Measurements from ENCODE around the gene ABI1. TPM values are rescaled to one million over a fixed set of nuclear protein-coding genes. Genes with fewer than 3 reads are reported as not detected.

The ABI1 gene
- total and polyA plus RNA-seq, 2 donors (not counting 1 experiment from before 2014, with no cell fraction given), result 37.8 to 80.5 TPM

DNA sequence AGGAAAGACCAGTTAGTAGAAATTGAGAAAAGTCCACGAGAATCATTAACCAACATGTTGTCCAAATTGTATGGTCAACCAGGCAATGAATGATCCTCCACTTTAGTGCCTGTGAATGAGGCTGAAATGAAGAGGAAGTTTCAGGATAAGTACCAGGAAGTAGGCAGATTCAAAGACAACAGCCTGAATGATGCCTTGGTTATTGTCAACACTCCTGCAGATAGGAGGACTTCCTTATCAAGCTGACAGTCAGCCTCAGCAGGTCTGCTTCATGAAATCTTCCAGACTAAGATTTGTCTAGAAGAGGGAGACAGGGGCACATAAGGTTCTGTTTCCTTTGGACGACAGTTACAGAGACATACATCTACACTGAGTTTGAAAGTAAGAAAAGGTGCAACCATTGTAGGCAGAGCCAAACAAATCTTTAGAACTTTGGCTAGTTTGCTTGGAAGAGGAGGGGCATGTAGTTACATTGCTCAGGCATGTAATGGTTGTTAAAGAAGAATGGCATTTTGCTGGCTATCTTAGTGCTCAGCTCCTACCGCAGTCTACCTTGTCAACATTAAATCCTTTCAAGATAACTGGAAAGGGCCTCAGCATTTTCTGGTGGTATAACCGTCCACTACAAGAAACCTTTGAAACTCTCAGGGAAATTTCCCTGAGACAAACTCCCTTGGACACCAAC lies 81.4 kb downstream of the ABI1 start:
- no peak overlapping the region for H2AFZ ChIP-seq (ENCODE audit: insufficient read depth, low read depth, low read length, poor library complexity, severe bottlenecking)
- ATAC-seq (ENCODE audit: low read depth) (no peak), DNase-seq (no peak)
- no peak for TF ChIP-seq EZH2 (IDR thresholded peaks at IDR 0.05; ENCODE audit: borderline replicate concordance, insufficient read depth, low read depth, low read length, poor library complexity, severe bottlenecking)
- no peak for TF ChIP-seq CTCF (IDR thresholded peaks at IDR 0.05)
- H3K4me2 ChIP-seq (replicated peaks; ENCODE audit: low read depth, low read length, poor library complexity, severe bottlenecking), result peak overlapping the region; percentile 28
- H3K4me1 ChIP-seq (ENCODE audit: control insufficient read depth in 2 of 2, insufficient read depth in 2 of 2, low read length in 2 of 2), result peaks cover 42 to 56% of the 10 kb centered on the region in 2 donors
- H3K27ac Mint-ChIP-seq, result peak overlapping the region; percentile 80
- ChIA-PET POLR2A (no interaction called here), CTCF (interaction anchor here (0.6 to 2.5 kb wide), 2 partner anchors 78 to 94 kb away, joined by 3 to 7 read pairs; no protein-coding TSS in a partner anchor)
- H4K20me1 ChIP-seq (ENCODE audit: control insufficient read depth, insufficient read depth, low read length, poor library complexity, severe bottlenecking), result peaks cover 66% of the 10 kb centered on the region
- H3K4me1 Mint-ChIP-seq, result peaks cover 79% of the 10 kb centered on the region
- peaks cover 100% of the 10 kb centered on the region for H3K79me2 ChIP-seq (ENCODE audit: control insufficient read depth, insufficient read depth, low read length)
- peaks cover 1 to 12% of the 10 kb centered on the region in 2 experiments for H3K36me3 ChIP-seq (replicated peaks in 1 of 2; ENCODE audit: control extremely low read depth in 1 of 2, control insufficient read depth in 1 of 2, extremely low read depth in 1 of 2, insufficient read depth in 2 of 2, low read length in 1 of 2)
- H3K4me3 ChIP-seq (ENCODE audit: control extremely low read depth in 1 of 5, extremely low read depth in 1 of 5, insufficient read depth in 1 of 5, low read depth in 2 of 5, low read length in 4 of 5), result no peak overlapping the region
- peak overlapping the region; percentile 69 to 81 for H3K27ac ChIP-seq (ENCODE audit: low read length in 2 of 2)
- H3K27me3 Mint-ChIP-seq, result no peaks in the 10 kb centered on the region
- peak overlapping the region; percentile 29 for H3K4me3 Mint-ChIP-seq
- no peaks in the 10 kb centered on the region for H3K9me3 ChIP-seq (ENCODE audit: control extremely low read depth in 1 of 3, control insufficient read depth in 2 of 3, insufficient read depth in 1 of 3, low read length in 2 of 3)
- H3K27me3 ChIP-seq (replicated peaks in 1 of 4; ENCODE audit: control extremely low read depth in 1 of 4, control insufficient read depth in 3 of 4, insufficient read depth in 4 of 4, low read length in 3 of 4), result no peaks in the 10 kb centered on the region
- intact Hi-C loops (cut with micrococcal nuclease), result loop anchor here (5.0 kb wide), 1 partner anchor 38 kb away; no protein-coding TSS in a partner anchor
- WGBS (ENCODE audit: insufficient coverage), result 100% methylated on average over 1 of the region's 4 CpGs
- H3K9me3 Mint-ChIP-seq (ENCODE audit: insufficient read depth), result no peaks in the 10 kb centered on the region
- no peak overlapping the region for H3K9ac ChIP-seq (ENCODE audit: low read length)

GRCh38 chr10:26777686-26778085 lies 83.1 kb downstream of the ABI1 start:
- Histone ChIP-seq H3K36me3 (replicated peaks in 1 of 2; ENCODE audit: control extremely low read depth in 1 of 2, control insufficient read depth in 1 of 2, extremely low read depth in 1 of 2, insufficient read depth in 2 of 2, low read length in 1 of 2) (peaks cover 0 to 12% of the 10 kb centered on the region in 2 experiments), H2AFZ (ENCODE audit: insufficient read depth, low read depth, low read length, poor library complexity, severe bottlenecking) (no peak overlapping the region), H3K4me1 (ENCODE audit: control insufficient read depth in 2 of 2, insufficient read depth in 2 of 2, low read length in 2 of 2) (peaks cover 40 to 57% of the 10 kb centered on the region in 2 donors), H3K9me3 (ENCODE audit: control extremely low read depth in 1 of 3, control insufficient read depth in 2 of 3, insufficient read depth in 1 of 3, low read length in 2 of 3) (no peaks in the 10 kb centered on the region), H3K27ac (ENCODE audit: low read length in 2 of 2) (peak overlapping the region in 1 of 2 donors; percentile 81), H3K27me3 (replicated peaks in 1 of 4; ENCODE audit: control extremely low read depth in 1 of 4, control insufficient read depth in 3 of 4, insufficient read depth in 4 of 4, low read length in 3 of 4) (no peaks in the 10 kb centered on the region), H3K4me2 (replicated peaks; ENCODE audit: low read depth, low read length, poor library complexity, severe bottlenecking) (no peak overlapping the region), H3K4me3 (ENCODE audit: control extremely low read depth in 1 of 5, extremely low read depth in 1 of 5, insufficient read depth in 1 of 5, low read depth in 2 of 5, low read length in 4 of 5) (no peak overlapping the region), H3K9ac (ENCODE audit: low read length) (no peak overlapping the region), H3K79me2 (ENCODE audit: control insufficient read depth, insufficient read depth, low read length) (peaks cover 100% of the 10 kb centered on the region), H4K20me1 (ENCODE audit: control insufficient read depth, insufficient read depth, low read length, poor library complexity, severe bottlenecking) (peaks cover 71% of the 10 kb centered on the region)
- Mint-ChIP-seq H3K27ac (peak overlapping the region; percentile 12), H3K4me1 (peaks cover 75% of the 10 kb centered on the region), H3K9me3 (ENCODE audit: insufficient read depth) (no peaks in the 10 kb centered on the region), H3K27me3 (no peaks in the 10 kb centered on the region), H3K4me3 (no peak overlapping the region)
- no peak for ATAC-seq (ENCODE audit: low read depth)
- TF ChIP-seq CTCF (IDR thresholded peaks at IDR 0.05), result no peak
- TF ChIP-seq EZH2 (IDR thresholded peaks at IDR 0.05; ENCODE audit: borderline replicate concordance, insufficient read depth, low read depth, low read length, poor library complexity, severe bottlenecking), result no peak
- intact Hi-C loops (cut with micrococcal nuclease), result loop anchor here (5.0 kb wide), 1 partner anchor 40 kb away; no protein-coding TSS in a partner anchor
- 100% methylated on average over 2 of the region's 2 CpGs for WGBS (ENCODE audit: insufficient coverage)
- CTCF ChIA-PET, result interaction anchor here (0.6 to 0.7 kb wide), 2 partner anchors 10 to 444 kb away, joined by 3 to 4 read pairs; no protein-coding TSS in a partner anchor
- DNase-seq, result no peak
- POLR2A ChIA-PET, result no interaction called here

All from B cell (primary cell).